GM19193 (cell line): ENCODE measurements around the gene LATS2.

Experiments
- POLR2A ChIP-seq: IDR thresholded peaks from 4 replicates; pipeline ENCODE4 v1.6.1; 2011; ENCODE audit not compliant: insufficient read depth, insufficient read length; ENCODE audit errors: extremely low read depth

The LATS2 gene

DNA sequence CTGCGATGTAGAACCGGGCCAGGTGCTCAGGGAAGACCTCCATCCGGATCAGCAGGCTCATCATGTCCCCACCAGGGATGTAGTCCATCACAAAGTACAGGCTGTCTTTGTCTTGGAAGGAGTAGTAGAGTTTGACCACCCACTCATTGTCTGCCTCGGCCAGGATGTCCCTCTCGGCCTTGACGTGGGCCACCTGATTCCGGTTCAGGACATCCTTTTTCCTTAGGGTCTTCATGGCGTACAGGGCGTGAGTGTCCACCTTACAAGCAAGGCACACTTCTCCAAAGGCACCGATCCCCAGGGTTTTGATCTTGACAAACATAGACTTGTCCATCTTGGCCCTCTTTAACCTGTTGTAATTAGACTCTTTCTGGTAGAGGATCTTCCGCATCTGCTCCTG is 78.0 kb downstream of the LATS2 start:
- TF ChIP-seq POLR2A: no peak

GRCh38 chr13:20981370-20982095 is 79.9 kb downstream of the LATS2 start:
- no peak for TF ChIP-seq POLR2A

DNA sequence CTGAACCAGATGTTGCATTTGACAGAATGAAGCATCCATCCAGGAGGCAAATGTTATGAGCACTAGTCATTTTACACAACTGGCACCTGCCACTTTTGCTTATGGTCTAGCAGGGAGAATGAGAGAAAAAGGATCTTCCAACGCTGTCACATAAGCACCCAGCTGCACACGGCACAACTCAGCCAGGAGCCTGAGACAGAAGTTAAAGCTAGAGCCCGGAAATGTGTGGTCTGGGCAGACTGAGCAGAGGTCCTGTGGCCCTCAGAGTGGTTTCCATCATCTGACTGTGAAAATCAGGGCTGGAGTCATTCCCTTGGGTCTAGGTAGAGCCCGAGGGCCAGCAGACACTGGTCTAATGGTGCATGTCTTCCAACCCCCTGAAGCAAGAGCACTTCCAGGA is 80.5 kb downstream of the LATS2 start:
- no peak for TF ChIP-seq POLR2A

GRCh38 chr13:20980430-20980829 is 81.0 kb downstream of the LATS2 start:
- no peak for TF ChIP-seq POLR2A

- no peak for TF ChIP-seq POLR2A
These were observed 84.0 kb downstream of the LATS2 start for GRCh38 chr13:20977394-20977793.

GRCh38 chr13:20974981-20975585 is 86.3 kb downstream of the LATS2 start:
- no peak for TF ChIP-seq POLR2A

- TF ChIP-seq POLR2A: no peak
These were observed 87.4 kb downstream of the LATS2 start for GRCh38 chr13:20973886-20974425.

GRCh38 chr13:20972731-20973130 is 88.7 kb downstream of the LATS2 start:
- TF ChIP-seq POLR2A: no peak

DNA sequence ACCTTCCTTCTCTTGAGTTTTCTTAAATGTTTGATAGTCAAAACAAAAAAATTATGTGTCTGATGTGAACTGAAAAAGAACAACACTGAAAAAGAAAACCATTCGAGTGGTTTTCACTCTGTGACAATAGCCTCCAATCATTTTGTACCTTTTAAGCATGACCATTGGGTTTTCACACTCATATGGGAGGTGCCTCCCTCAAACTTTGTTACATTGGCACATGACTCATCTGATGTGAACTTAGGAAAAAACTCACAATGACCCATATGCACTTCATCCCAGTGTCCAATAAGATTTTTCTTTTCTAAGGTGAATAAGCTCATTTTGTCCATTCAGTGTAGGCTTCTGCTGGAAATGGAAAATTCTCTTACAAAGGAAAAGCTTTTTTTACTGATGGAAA is 92.2 kb downstream of the LATS2 start:
- TF ChIP-seq POLR2A: no peak

DNA sequence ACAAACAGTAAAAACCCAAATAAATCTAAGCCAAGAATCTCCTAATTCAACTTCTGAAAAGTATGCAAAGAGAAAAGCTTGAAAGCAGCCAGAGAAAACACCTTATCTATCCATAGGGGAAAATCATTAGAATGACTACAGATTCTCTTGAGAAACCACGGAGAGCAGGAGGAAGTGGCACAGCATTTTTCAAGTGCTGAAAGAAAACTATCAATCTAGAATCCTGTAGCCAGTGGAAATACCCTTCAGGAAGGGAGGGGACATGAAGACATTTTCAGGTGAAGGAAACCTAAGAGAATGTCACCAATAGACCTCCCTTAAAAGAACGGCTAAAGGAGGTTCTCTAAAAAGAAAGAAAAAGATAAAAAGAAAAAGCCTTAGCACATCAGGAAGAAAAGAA is 92.6 kb downstream of the LATS2 start:
- TF ChIP-seq POLR2A: no peak

DNA sequence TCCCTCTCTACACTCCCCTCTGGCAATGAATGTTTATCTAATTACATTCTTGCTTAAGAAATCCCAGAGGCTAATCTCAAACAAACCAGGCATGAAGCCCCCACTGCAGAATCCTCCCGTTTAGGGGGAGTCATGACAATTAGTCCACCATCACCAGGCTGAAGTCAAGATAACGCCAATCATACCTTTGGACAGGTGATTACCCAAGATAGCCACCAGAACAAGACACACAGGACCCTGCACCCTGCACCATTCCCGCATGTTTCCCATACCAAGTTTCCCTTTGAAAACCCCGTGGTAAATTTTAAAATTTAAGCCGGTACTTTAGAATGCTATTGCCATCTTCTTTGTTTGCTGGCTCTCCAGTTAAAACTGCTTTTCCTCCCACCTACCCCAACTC is 94.0 kb downstream of the LATS2 start:
- no peak for TF ChIP-seq POLR2A

DNA sequence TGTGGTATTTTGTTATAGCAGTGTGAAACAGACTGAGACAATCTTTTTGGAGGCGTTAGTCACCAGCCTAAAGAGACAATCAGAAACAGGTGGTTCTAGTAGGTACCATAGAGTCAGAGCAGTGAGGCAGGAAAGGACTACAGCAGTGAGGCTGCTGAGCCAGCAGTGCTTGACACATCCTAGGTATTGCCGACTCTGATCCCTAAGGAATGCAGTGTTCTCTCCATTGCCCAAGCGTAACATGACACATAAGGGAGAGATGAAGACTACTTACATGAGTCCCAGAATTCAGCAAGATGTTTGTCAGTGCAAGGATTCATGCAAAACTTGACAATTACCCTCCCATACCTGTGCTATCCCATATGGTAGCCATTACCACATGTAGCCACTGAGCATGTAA is 96.5 kb downstream of the LATS2 start:
- no peak for TF ChIP-seq POLR2A

DNA sequence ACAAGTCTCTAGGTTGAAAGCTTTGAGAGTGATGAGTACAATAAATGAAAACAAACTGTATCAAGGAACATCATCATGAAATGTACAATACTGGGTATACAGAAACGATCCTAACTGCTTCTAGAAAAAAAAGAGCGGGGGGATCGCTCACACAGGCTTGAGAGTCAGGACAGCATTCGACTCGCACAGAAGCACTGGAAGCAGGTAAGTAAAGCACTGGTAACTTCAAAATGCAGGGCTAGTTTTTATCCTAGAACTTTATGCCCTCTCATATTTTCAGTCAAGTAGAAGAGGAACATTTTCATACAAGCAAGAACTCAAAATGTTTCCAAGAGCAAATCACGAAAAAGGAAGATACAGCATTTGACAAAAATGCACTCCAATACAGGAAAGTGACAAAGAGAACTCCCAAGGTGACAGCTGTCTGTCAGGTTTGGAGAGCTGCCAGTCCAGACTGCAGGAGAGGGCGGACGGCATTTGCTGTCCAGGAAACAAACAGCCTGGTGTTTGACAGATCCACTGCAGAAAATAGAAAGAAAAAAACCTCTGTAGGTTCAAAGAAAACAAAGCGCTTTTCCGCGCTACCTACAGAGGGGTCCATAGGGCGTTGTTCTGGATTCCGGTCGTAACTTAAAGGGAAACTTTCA is 100.6 kb downstream of the LATS2 start:
- no peak for TF ChIP-seq POLR2A

- no peak for TF ChIP-seq POLR2A
These were observed 105.9 kb downstream of the LATS2 start for GRCh38 chr13:20955496-20955895.

- TF ChIP-seq POLR2A: no peak
These were observed 108.0 kb downstream of the LATS2 start for GRCh38 chr13:20953245-20953931.
